Measurements from ENCODE around the gene DOCK2.

DNA sequence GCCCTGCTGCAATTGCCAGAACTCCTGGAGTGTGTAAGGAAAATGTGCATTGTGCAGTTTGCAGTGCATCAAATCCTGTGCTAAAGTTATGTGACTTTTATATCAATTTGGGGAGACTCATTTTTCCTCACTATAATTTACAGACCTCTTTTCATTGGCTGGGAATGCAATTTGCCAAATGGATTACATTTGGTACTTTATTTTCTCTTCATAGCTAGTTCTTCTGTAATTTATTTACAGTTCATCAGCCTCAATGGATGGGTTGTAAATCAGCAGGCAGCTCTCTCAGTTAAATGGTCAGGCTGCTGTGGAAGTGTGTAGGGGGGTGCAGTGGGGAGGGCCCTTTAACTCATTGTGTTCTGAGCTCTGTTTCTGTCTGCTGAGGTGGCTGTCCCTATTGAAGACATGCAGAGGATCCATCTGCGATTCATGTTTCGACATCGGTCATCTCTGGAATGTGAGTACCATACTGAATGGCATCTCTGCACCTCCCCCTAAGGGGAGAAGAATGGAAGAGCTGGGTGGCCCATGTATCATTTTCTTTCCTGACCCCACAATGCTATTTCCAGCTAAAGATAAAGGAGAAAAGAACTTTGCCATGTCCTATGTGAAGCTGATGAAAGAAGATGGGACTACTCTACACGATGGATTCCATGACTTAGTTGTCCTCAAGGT is 74.6 kb downstream of the DOCK2 start:
- TF ChIP-seq, protein P1, sequence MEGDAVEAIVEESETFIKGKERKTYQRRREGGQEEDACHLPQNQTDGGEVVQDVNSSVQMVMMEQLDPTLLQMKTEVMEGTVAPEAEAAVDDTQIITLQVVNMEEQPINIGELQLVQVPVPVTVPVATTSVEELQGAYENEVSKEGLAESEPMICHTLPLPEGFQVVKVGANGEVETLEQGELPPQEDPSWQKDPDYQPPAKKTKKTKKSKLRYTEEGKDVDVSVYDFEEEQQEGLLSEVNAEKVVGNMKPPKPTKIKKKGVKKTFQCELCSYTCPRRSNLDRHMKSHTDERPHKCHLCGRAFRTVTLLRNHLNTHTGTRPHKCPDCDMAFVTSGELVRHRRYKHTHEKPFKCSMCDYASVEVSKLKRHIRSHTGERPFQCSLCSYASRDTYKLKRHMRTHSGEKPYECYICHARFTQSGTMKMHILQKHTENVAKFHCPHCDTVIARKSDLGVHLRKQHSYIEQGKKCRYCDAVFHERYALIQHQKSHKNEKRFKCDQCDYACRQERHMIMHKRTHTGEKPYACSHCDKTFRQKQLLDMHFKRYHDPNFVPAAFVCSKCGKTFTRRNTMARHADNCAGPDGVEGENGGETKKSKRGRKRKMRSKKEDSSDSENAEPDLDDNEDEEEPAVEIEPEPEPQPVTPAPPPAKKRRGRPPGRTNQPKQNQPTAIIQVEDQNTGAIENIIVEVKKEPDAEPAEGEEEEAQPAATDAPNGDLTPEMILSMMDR (IDR thresholded peaks at IDR 0.05) = no peak
- no peak for TF ChIP-seq POLR2A (IDR thresholded peaks at IDR 0.05)

Measured in adrenal gland (tissue), 5 donors.